Right lobe of liver (tissue), 6 donors: ENCODE measurements around the gene TMEM107. TPM values are rescaled to one million over a fixed set of nuclear protein-coding genes. Genes with fewer than 3 reads are reported as not detected.

Source experiments
- ATAC-seq, 4 donors: fragments of 200-7000 bp; cut with Tn5 transposase; one replicate each; pipeline ENCODE4 v1.9.1; 2020; ENCODE audit warnings: mild to moderate bottlenecking in 4 of 4, moderate library complexity in 4 of 4
- DNase-seq, 3 donors: peaks; one replicate each; pipeline ENCODE4 v3.0.0-alpha.2; 2020
- H3K27ac ChIP-seq, 3 donors: fragments of 200-600 bp; one replicate each; pipeline ENCODE4 v1.8.0; 2022
- H3K27me3 ChIP-seq, 2 donors: fragments of 200-600 bp; one replicate each; pipeline ENCODE4 v1.8.0; 2022
- H3K36me3 ChIP-seq, 4 donors: fragments of 200-600 bp; sonication (generic) in 1 of 4; one replicate each; pipeline versions ENCODE4 v1.5.1 to v1.8.0; 2017 to 2022; ENCODE audit warnings: control low read depth in 1 of 4
- H3K4me1 ChIP-seq, 4 donors: fragments of 200-600 bp; sonication (generic) in 1 of 4; one replicate each; pipeline versions ENCODE4 v1.5.1 to v1.8.0; 2017 to 2022; ENCODE audit warnings: control low read depth in 1 of 4
- H3K4me3 ChIP-seq, 3 donors: fragments of 200-600 bp; one replicate each; pipeline ENCODE4 v1.8.0; 2022
- H3K9me3 ChIP-seq, 4 donors: fragments of 200-600 bp; sonication (generic) in 1 of 4; one replicate each; pipeline versions ENCODE4 v1.5.1 to v1.8.0; 2017 to 2022; ENCODE audit warnings: control low read depth in 1 of 4
- CTCF ChIP-seq, 4 donors: fragments of 200-600 bp in 3 of 4; fragments of 450-650 bp in 1 of 4; IDR thresholded peaks; one replicate each; pipeline versions ENCODE4 v1.5.1 to v1.8.0; 2016 to 2022; ENCODE audit warnings: antibody characterized with exemption in 4 of 4, mild to moderate bottlenecking in 2 of 4
- POLR2A ChIP-seq: fragments of 450-650 bp; IDR thresholded peaks from one replicate; pipeline ENCODE4 v1.6.1; 2017; ENCODE audit warnings: antibody characterized with exemption, mild to moderate bottlenecking
- WGBS: methylation state at CpG from one replicate; pipeline ENCODE4 v1.1.6; 2018; ENCODE audit warnings: low coverage, low lambda C conversion rate; ENCODE audit not compliant: insufficient coverage; ENCODE audit errors: missing lambda C conversion rate; 5-methylcytosine and 5-hydroxymethylcytosine counted together
- intact Hi-C, 2 donors: fragments of 100-400 bp; cut with DNase I; formaldehyde crosslinking; loops; one replicate each; pipeline versions ENCODE4 v1.11.2 to v1.14.1; 2022
- long read RNA-seq: library from polyadenylated mRNA; unstranded; transcript quantifications from one replicate; pipeline ENCODE4 v2.0.0, GENCODE V29; 2019
- total RNA-seq, 6 experiments: library from RNA; depleted of rRNA in 2 of 6; stranded (reverse); fragments of >200 nt in 2 of 6; fragmentation: NEBNext Ultra II Directional in 3 of 6; extraction: Animal tissue kit (Norgen Biotek cat#: 25700) in 3 of 6; gene quantifications; one replicate each; pipeline versions ENCODE4 v1.1.0 to v1.2.4, GENCODE V29; 2016 to 2023
- donor health status: DM: no; HTN: yes; CAD: no.
- donor health status: DM: no; HTN: no; CAD: no.
- donor health status: DM: no; HTN: no; CAD: no.
- donor health status: DM: no; HTN: yes; CAD: no.
- donor health status: DM: no; HTN: yes; CAD: no.

The TMEM107 gene
- 1 to 10 TPM; 2.3 to 5.0 (median 3.4) TPM for total RNA-seq
- long read RNA-seq, partial matches to known transcripts, result 0 of 1 reads
- long read RNA-seq, other reads (novel, unspliced or antisense), result 0 of 1 reads

DNA sequence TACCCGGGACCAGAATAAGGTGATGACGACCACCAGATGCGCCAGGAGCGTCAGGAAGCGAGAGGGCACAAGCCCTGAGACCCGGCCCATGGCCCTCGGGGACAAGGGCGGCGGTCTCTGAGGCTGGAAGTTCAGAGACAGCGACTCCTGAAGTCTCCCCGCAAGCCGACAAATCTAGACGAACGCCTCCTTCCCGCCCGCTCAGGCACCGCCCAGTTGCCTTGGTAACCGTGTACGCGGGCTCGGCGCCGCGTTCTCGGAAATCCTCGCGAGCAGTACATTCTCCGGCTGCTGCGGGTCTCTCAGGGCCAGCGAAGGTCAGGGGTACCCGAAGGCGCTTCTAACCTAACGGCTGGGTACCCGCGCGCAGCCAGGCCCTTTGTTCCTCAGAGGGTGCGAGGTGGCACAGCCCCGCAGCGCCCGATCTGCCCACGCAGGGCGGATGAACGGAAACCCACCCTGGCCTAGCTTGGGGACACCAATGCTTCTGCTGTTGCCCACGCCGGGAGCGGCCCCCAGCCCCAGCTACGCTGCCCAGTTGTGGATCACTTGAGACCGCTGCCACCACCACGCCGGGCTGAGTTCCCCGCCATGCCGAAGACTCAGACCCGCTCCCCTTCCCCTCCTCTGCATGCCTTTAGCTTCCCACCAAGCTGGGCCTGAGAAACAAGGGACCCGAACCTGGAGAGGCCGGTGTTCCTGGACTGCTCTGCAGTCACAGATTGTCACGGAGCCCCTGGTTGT is at the start of gene TMEM107:
TMEM107 (minus strand) TSS at position 184 of the 744 bp plus-strand sequence; CDS start at position 90, 94 bp downstream.
- ATAC-seq (peak; percentile 70 to 76 (median 73)), DNase-seq (peak; percentile 88 to 91 (median 90))
- no peaks in the 10 kb centered on the region for H3K27me3 ChIP-seq
- H3K9me3 ChIP-seq, result no peaks in the 10 kb centered on the region
- no peaks in the 10 kb centered on the region for H3K36me3 ChIP-seq
- TF ChIP-seq CTCF (IDR thresholded peaks at IDR 0.05), result no peak
- no peak for TF ChIP-seq POLR2A
- H3K4me3 ChIP-seq, result peak within 1 kb of the TSS; percentile 52 to 71 (median 61)
- H3K4me1 ChIP-seq, result peaks cover 0 to 24% (median 4%) of the 10 kb centered on the region in 4 donors
- WGBS, result 1% methylated on average over 13 of the region's 56 CpGs
- H3K27ac ChIP-seq, result peak within 1 kb of the TSS; percentile 17 to 79 (median 62)
- intact Hi-C loops, result no loop called here

GRCh38 chr17:8224891-8225812 is 49.0 kb upstream of the TMEM107 start:
- Histone ChIP-seq H3K4me3 (no peak overlapping the region), H3K27me3 (no peaks in the 10 kb centered on the region), H3K36me3 (peaks cover 2 to 27% (median 16%) of the 10 kb centered on the region in 4 donors), H3K4me1 (peaks cover 0 to 11% (median 3%) of the 10 kb centered on the region in 4 donors), H3K9me3 (no peaks in the 10 kb centered on the region), H3K27ac (no peak overlapping the region)
- no peak for ATAC-seq
- no peak for DNase-seq
- TF ChIP-seq CTCF (IDR thresholded peaks at IDR 0.05) (no peak), POLR2A (no peak)
- intact Hi-C loops, result no loop called here
- 86% methylated on average over 17 of the region's 26 CpGs for WGBS

DNA sequence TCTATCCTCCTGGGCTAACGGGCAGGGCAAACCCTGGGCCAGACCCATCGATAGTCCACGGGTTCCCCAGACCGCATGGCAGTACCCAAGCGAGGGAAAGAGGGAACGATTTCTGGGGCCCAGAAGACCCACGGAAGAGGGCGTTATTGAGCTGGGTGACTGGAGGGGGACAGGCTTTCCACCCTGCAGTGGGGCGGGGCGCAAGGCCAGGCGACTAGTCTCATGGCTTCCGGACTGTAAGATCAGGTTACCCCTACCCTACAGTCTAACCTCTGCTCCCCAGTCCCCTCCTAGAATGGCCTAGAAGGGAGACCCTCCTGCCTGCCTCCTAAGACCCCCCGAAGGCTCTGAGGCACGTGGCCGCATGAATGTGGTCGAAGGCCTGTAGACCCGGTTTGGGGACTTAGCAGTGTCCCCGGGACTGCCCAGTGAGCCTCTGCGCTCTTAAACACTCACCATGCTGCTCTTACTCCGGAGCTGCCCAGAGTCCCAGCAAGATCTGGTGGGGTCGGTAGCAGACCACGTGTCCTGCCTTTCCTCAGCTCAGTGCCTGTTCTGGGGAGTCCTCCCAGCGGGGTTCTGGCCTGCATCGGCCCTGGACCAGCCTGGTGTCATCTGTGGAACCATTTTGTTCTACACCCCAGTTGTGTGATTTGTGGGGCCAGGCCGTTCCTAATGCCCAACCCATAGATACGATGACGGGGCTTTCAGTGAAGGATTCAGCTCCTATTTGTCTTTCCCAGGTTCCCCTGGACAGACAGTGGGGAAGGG is 47.4 kb upstream of the TMEM107 start:
- no peaks in the 10 kb centered on the region for H3K9me3 ChIP-seq
- H3K36me3 ChIP-seq, result peaks cover 0 to 12% (median 7%) of the 10 kb centered on the region in 4 donors
- peak overlapping the region; percentile 49 to 65 (median 63) for H3K4me3 ChIP-seq
- WGBS, result 25% methylated on average over 8 of the region's 27 CpGs
- H3K27me3 ChIP-seq, result no peaks in the 10 kb centered on the region
- peaks cover 0 to 11% (median 3%) of the 10 kb centered on the region in 4 donors for H3K4me1 ChIP-seq
- TF ChIP-seq CTCF (IDR thresholded peaks at IDR 0.05) (peak; percentile 25 to 43 (median 32)), POLR2A (no peak)
- peak overlapping the region; percentile 85 to 94 (median 89) for H3K27ac ChIP-seq
- peak; percentile 73 to 77 (median 74) for DNase-seq
- peak; percentile 14 to 40 (median 24) for ATAC-seq
- intact Hi-C loops, result no loop called here
